Esophagus squamous epithelium (tissue), 4 donors: Measurements from ENCODE around the gene CARM1.

ENCODE experiments used
- CTCF ChIP-seq, 6 experiments: fragments of 450-650 bp in 4 of 6; fragments of 200-600 bp in 2 of 6; sonication (generic) in 2 of 6; IDR thresholded peaks; one replicate each; pipeline ENCODE4 v1.5.1; 2016 to 2019; ENCODE audit warnings: antibody characterized with exemption in 6 of 6, mild to moderate bottlenecking in 4 of 6, moderate library complexity in 4 of 6
- POLR2A ChIP-seq, 4 donors: fragments of 450-650 bp; IDR thresholded peaks; one replicate each; pipeline ENCODE4 v1.6.1; 2017; ENCODE audit warnings: antibody characterized with exemption in 4 of 4, mild to moderate bottlenecking in 4 of 4, moderate library complexity in 3 of 4

- TF ChIP-seq CTCF (IDR thresholded peaks at IDR 0.05) (no peak), POLR2A (IDR thresholded peaks at IDR 0.05) (no peak)
Observed at GRCh38 chr19:10961073-10961860, 89.9 kb downstream of the CARM1 start.
